HG03575 (cell line): Measurements from ENCODE around the gene PEX12.
"Not testable (repeated sequence)": the region's sequence is repeated elsewhere in the genome, so short reads cannot be mapped to it uniquely, and the experiment has no call there.

Experiments
- ATAC-seq: cut with Tn5 transposase; IDR thresholded peaks from one replicate; pipeline ENCODE4 v1.9.1; 2021; ENCODE audit not compliant: unreplicated experiment, insufficient number of reproducible peaks, low FRiP score; ENCODE audit errors: extremely low read depth

Gene PEX12

GRCh38 chr17:35541434-35541833 lies 36.9 kb downstream of the PEX12 start:
- no peak for ATAC-seq

GRCh38 chr17:35540589-35541404 lies 37.6 kb downstream of the PEX12 start:
- no peak for ATAC-seq

- ATAC-seq, result no peak
Measured at GRCh38 chr17:35539659-35540026, 38.7 kb downstream of the PEX12 start.

- ATAC-seq, result no peak
Measured at GRCh38 chr17:35537601-35538141, 40.7 kb downstream of the PEX12 start, which contains the start of gene SLFN12L. SLFN12L (minus strand) TSS chr17:35537678; CDS start chr17:35522364, 15,314 bp downstream.

GRCh38 chr17:35536664-35537171 lies 41.7 kb downstream of the PEX12 start:
- no peak for ATAC-seq

GRCh38 chr17:35535406-35535805 lies 43.0 kb downstream of the PEX12 start:
- ATAC-seq, result not testable (repeated sequence)

GRCh38 chr17:35534576-35535093 lies 43.7 kb downstream of the PEX12 start:
- ATAC-seq, result no peak

- ATAC-seq, result no peak
Measured at GRCh38 chr17:35531160-35531559, 47.2 kb downstream of the PEX12 start.

GRCh38 chr17:35529866-35530265 lies 48.5 kb downstream of the PEX12 start:
- ATAC-seq, result no peak

GRCh38 chr17:35529326-35529725 lies 49.0 kb downstream of the PEX12 start:
- not testable (repeated sequence) for ATAC-seq
